Measurements from ENCODE around the gene EIF4EBP2. TPM values are rescaled to one million over a fixed set of nuclear protein-coding genes. Genes with fewer than 3 reads are reported as not detected.

Gene EIF4EBP2
- total RNA-seq, 1 experiment from 2014 or later, result 68.6 TPM

DNA sequence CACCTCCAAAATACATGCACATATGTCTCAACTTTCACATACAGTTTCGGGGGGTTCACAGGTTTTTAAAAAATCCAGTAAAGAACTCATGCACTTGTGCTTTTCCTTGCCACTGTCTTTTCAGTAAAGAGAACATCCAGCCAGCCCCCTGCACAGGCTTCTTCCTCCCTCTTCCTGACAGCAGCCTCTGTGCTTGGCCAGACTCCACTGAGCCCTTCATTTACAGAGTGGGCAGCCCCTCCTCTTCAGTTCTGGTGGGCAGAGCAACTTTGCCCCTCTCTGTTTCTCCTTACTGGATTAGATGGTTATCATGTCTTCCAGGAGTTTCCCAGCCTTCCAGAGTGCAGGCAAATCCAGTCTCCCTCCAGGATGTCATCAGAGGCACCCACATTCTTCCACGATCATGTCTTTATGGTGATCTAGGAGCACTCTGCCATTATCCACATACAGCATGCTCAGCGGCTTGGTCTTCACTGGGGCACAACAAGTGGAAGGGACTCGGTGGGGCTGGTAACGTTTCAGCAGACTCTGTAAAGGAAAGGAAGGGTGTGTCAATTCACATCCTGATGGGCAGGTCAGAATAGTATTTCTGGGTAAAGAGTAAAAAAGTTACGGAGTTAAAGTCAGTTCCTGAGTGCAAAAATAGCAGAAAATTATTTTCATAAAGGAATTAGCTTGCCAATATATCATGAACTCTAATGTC is 28.8 kb downstream of the EIF4EBP2 start:
- Histone ChIP-seq H3K4me3 (ENCODE audit: insufficient read depth, low read depth, low read length) (no peak overlapping the region), H3K36me3 (replicated peaks; ENCODE audit: control insufficient read depth, insufficient read depth, low read length) (peaks cover 28% of the 10 kb centered on the region), H3K27me3 (ENCODE audit: control insufficient read depth, insufficient read depth, low read length) (no peaks in the 10 kb centered on the region)
- DNase-seq, result no peak

DNA sequence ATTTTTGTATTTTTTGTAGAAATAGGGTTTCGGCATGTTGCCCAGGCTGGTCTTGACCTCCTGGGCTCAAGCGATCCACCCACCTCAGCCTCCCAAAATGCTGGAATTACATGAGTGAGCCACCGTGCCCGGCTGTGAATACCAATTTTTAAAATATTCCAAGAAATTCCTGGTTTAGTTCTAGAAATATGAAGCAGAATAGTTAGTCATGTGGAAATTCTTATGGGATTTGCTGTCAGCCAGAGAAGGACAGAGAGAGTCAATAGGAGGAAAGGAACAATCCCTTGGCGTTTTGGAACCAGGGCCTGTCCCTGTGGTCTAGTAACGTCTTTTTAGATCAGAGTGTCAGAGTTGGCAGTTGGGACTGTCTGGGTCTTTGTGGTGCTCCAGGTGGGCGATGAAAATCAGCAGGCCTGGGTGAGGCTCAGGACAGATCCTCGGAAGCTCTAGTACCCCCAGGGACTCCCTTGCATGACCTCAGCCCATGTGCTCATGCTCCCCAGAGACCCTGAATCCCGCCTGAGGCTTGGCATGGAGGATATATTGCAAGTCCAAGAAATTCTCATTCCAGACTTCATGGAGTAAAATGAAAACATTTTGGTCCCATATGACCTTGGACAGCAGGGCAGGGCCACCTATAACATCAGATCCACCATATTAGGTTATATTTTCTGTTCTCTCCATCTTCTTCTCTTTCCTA is 29.8 kb downstream of the EIF4EBP2 start:
- no peak for DNase-seq
- H3K36me3 ChIP-seq (replicated peaks; ENCODE audit: control insufficient read depth, insufficient read depth, low read length), result peaks cover 27% of the 10 kb centered on the region
- no peaks in the 10 kb centered on the region for H3K27me3 ChIP-seq (ENCODE audit: control insufficient read depth, insufficient read depth, low read length)
- no peak overlapping the region for H3K4me3 ChIP-seq (ENCODE audit: insufficient read depth, low read depth, low read length)

DNA sequence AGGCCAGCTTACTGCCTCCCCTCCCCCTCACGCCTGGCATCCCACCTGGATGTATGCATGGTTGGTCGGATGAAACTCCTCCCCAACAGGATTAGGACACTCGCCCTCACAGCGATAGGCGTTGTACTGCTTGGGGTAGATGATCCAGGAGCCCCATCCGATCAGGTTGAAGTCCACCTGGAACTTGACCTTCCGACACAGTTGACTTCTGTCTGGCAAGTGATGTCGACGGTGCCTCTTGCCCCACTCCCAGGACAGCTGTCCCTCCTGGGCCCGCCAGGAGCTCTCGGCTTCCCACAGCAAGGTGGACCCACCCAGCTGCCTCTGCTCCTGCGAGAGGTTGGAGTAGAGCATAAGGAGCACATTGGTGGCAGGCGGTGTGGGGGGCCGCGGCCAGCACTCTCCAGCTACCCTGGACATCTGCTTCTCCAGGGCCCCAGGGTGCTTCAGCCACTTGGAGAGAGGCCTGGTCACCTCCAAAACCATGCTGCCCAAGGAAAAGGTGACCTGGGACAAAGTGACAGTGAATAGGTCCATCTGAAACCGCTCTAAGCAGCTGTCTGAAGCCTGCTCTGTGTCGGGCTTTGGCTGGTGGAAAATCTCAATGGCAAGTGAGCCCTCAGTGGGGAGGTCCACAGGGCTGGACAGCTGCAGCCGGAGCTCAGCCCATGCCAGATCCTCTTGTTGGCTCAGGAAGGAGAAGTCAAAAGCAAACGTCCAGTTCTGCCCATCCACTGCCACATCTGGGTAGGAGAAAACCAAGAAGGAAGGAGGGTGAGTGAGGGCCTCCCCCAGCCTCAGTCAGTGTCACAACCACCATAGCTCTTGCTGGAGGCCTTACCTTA is 31.5 kb downstream of the EIF4EBP2 start:
- H3K36me3 ChIP-seq (replicated peaks; ENCODE audit: control insufficient read depth, insufficient read depth, low read length), result peaks cover 23% of the 10 kb centered on the region
- no peak overlapping the region for H3K4me3 ChIP-seq (ENCODE audit: insufficient read depth, low read depth, low read length)
- DNase-seq, result peak; percentile 28
- no peaks in the 10 kb centered on the region; the same call in 1 of the 2 replicates for H3K27me3 ChIP-seq (ENCODE audit: control insufficient read depth, insufficient read depth, low read length)

DNA sequence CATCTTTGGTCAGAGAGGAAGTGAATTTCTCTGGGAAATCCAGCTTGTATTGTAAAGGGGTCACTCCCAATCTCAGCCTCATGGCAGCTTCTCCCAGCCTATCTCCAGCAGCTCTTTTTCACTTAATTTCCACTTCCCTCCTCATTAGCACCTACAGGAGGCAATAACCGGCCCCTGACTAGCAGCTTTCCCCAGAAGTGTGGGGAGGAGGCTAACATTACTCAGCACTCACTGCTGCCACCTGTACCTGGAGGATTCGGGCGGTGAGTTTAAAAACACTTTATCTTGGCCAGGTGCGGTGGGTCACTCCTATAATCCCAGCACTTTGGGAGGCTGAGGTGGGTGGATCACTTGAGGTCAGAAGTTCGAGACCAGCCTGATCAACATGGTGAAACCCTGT is 33.8 kb downstream of the EIF4EBP2 start:
- peak; percentile 81 for DNase-seq
- Histone ChIP-seq H3K4me3 (ENCODE audit: insufficient read depth, low read depth, low read length) (no peak overlapping the region), H3K27me3 (ENCODE audit: control insufficient read depth, insufficient read depth, low read length) (no peaks in the 10 kb centered on the region; the same call in none of the 2 replicates), H3K36me3 (replicated peaks; ENCODE audit: control insufficient read depth, insufficient read depth, low read length) (peaks cover 17% of the 10 kb centered on the region)

DNA sequence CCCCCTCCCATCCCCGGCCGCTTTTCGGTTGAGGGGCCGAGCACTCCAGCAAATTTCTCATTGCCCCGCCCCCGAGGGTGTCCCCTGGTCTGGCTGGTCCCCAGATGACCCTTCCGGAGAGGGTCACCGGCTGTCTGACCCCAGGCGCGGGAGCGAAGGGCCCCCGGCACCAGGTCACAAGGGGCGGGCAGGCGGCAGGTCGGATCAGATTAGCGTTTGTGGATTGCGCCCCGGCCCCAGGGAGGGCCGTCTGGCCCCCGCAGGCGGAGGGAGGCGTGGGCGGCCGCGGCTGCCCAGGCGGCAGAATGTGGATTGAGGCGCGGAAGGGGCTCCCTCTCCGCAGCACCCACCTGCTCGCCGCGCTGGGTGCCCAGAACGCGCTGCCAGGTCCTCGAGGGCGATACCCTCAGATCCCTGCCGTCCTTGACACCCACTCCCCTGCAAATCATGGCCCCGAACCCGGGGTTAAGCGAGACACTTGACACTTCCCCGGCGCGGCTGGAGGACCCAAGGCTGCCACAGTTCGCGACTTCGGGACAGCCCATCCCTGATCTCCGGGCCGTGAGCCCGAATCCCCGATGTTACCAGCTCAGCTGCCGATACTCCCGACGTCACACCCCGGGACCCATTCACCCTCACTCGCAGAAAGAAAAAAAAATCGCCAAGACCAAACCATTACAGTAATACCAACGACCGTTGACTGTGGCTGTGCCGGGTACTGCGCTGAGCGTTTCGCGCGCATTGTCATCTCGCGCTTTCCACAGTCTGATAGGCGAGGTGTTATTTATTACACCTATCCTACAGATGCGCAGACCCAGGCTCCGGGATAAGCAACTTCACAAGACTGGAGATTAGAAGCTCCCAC is 36.6 kb downstream of the EIF4EBP2 start:
- peak; percentile 78 for DNase-seq
- Histone ChIP-seq H3K36me3 (replicated peaks; ENCODE audit: control insufficient read depth, insufficient read depth, low read length) (peaks cover 6% of the 10 kb centered on the region), H3K4me3 (ENCODE audit: insufficient read depth, low read depth, low read length) (peak overlapping the region; percentile 79), H3K27me3 (ENCODE audit: control insufficient read depth, insufficient read depth, low read length) (no peaks in the 10 kb centered on the region; the same call in none of the 2 replicates)

DNA sequence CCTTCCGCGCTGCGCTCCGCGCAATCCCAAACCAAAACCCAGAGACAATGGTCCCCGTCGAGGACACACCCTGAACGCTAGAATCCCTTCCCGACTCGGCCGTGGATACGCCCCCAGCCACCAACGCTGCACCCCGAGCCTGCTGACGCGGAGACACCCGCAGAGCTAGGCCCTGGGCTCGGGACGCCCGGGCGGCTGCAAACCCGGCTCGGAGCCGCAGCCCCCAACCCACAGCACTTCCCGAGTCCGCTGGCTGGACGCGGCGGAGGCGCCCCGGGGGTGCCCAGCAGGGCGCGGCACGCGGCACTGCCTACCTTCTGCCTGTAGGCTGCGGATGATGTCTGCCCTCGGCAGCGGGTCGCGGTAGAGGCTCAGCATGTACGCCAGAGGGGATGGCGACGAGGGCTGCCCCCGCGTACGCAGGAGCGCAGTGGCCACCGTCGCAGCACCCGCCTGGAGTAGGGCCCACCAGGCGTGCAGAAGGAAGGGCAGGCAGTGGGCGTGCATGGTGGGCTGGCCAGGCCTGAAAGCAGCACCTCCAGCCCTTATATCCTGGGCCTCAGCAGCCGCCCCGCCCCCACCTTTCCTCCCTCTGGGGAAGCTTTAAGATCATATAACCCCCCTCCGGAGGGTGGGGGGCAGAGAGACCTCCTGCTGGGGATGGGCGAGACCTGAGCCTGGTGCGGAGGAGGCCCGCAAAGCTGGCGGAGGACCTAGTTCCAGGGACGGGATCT is 37.4 kb downstream of the EIF4EBP2 start, which contains the start of gene NODAL:
TSS of gene NODAL (minus strand) at position 521 of the 734 bp plus-strand sequence. CDS start at position 507, 14 bp downstream.
- no peaks in the 10 kb centered on the region; the same call in none of the 2 replicates for H3K27me3 ChIP-seq (ENCODE audit: control insufficient read depth, insufficient read depth, low read length)
- DNase-seq, result peak; percentile 75
- H3K36me3 ChIP-seq (replicated peaks; ENCODE audit: control insufficient read depth, insufficient read depth, low read length), result no peaks in the 10 kb centered on the region
- H3K4me3 ChIP-seq (ENCODE audit: insufficient read depth, low read depth, low read length), result peak within 1 kb of the TSS; percentile 79

DNA sequence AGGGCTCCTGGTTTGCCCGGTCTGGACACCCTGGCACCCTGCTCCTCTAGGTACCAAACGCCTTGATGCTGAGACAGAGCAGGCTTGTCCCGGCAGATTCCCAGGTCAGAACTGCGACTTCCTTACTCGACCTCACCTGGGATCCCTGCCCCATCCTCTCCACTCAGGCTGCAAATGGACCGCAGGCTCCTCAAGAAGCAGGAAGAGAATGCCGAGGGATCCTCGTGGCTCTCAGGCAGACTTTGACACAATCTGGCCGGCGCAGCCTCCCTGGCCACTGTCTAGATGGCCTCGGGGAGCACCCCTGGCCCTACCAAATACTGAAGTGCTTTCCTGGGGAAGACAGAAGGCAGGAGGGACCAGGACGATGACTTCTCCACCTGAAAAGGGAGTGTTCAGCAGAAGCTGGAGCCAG is 38.0 kb downstream of the EIF4EBP2 start:
- DNase-seq, result peak; percentile 73
- Histone ChIP-seq H3K27me3 (ENCODE audit: control insufficient read depth, insufficient read depth, low read length) (no peaks in the 10 kb centered on the region; the same call in none of the 2 replicates), H3K36me3 (replicated peaks; ENCODE audit: control insufficient read depth, insufficient read depth, low read length) (no peaks in the 10 kb centered on the region), H3K4me3 (ENCODE audit: insufficient read depth, low read depth, low read length) (peak overlapping the region; percentile 79)

DNA sequence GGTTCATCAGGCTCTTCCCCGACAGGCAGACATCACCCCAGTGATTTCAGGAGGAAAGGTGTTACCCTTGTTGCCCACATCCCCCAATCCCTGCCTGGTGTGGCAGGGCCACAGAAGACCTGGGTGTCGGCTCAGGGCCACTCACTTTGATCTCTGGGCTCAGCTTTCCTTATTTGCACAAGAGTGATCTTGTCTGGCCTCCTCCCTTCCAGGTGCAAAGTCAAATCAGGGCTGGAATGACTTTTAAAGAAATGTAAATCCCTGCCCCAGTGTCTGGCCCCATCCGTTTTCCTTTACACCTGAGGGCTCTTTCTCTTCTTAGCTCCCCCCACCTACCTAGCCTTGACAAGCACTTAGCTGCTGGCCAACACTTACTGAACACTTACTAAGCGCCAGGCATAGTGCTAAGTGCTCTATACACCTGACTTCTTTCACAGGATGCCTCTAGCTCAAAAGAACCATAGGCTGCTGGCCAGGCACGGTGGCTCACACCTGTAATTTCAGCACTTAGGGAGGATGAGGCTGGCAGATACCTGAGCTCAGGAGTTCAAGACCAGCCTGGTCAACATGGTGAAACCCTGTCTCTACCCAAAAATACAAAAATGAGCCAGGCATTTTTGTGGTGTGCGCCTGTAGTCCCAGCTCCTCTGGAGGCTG is 38.5 kb downstream of the EIF4EBP2 start:
- no peaks in the 10 kb centered on the region for H3K36me3 ChIP-seq (replicated peaks; ENCODE audit: control insufficient read depth, insufficient read depth, low read length)
- H3K4me3 ChIP-seq (ENCODE audit: insufficient read depth, low read depth, low read length), result peak overlapping the region; percentile 79
- peak; percentile 81 for DNase-seq
- no peaks in the 10 kb centered on the region; the same call in none of the 2 replicates for H3K27me3 ChIP-seq (ENCODE audit: control insufficient read depth, insufficient read depth, low read length)

DNA sequence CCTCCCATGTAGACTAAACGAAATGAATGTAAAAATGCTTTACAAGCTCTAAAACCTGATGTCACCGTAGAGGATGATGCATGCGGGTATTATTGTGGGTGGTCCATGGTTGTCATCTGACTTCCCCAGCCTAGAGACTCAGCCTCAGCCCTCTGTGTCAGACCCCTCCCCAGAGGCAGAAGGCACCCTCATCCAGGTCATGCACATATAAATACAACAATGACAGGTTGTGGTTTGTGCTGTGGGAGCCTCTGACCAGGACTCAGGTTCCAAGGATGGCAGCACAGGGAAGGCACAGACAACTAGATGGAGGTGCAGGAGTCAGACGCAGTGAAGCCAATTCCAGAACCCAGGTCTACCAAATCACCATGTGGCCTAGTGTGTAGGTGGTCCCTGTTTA is 40.8 kb downstream of the EIF4EBP2 start:
- H3K36me3 ChIP-seq (replicated peaks; ENCODE audit: control insufficient read depth, insufficient read depth, low read length), result no peaks in the 10 kb centered on the region
- H3K27me3 ChIP-seq (ENCODE audit: control insufficient read depth, insufficient read depth, low read length), result no peaks in the 10 kb centered on the region; the same call in none of the 2 replicates
- no peak overlapping the region for H3K4me3 ChIP-seq (ENCODE audit: insufficient read depth, low read depth, low read length)
- no peak for DNase-seq

DNA sequence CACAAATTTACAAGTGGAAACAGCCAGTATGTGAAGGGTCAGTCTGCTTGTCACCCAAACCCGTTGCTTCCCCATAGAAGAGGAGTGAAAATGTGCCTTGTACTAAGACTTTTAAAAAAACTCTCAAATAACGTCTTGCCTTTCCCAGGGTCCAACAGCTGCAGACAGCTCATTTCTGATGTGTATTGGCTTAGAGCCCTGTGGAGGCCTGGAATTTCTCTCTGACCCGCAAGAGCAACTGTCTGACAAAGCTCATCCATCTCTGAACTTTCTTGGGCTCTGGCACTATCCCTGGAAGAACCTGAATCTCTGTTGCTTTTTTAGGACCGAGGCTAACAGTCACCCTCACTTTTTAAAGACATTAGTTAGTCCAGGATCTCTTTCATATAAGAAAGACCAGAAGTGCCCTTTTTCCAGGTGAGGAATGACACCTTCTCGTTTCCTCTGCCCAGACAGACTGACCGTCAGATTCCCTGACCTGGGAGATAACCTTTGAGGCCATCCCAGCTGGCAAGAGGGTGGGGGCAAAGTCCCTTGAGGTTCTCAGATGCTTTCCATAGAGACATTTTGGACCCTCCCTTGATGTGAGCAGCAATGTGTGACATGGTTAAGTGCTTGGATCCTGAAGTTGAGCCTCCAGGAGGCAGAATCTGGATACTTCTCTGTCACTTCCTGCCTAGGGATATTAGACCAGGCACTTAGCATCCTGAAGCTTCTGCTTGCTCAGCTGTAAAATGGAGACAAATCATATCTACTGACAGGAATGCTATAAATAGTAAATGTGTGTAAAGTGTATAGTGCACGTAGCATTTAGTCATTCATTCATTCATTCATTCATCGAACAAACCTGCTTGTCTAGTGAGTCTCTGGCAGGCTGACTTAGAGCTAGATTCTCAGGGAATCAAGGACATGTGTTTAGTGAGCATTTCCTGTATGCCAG is 42.0 kb downstream of the EIF4EBP2 start:
- H3K27me3 ChIP-seq (ENCODE audit: control insufficient read depth, insufficient read depth, low read length), result no peaks in the 10 kb centered on the region; the same call in 1 of the 2 replicates
- no peaks in the 10 kb centered on the region for H3K36me3 ChIP-seq (replicated peaks; ENCODE audit: control insufficient read depth, insufficient read depth, low read length)
- DNase-seq, result no peak
- no peak overlapping the region for H3K4me3 ChIP-seq (ENCODE audit: insufficient read depth, low read depth, low read length)

DNA sequence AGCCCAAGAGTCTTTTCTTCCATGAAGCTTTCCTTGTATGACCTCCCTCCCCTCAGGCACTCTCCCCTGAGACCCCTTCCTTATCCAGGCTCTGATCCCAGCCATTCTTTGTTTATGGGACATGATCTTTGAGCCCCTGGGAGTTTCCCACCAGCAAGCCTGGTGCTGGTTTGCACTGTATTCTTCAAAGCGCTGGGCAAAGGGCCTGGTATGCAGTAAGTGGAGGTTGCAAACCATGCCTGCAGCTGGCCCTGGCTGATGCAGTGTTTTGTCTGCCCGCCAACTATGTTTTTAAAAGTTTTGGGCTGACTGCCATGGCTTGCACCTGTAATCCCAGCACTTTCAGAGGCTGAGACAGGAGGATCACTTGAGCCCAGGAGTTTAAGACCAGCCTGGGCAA is 44.3 kb downstream of the EIF4EBP2 start:
- Histone ChIP-seq H3K36me3 (replicated peaks; ENCODE audit: control insufficient read depth, insufficient read depth, low read length) (no peaks in the 10 kb centered on the region), H3K27me3 (ENCODE audit: control insufficient read depth, insufficient read depth, low read length) (no peaks in the 10 kb centered on the region), H3K4me3 (ENCODE audit: insufficient read depth, low read depth, low read length) (no peak overlapping the region)
- no peak for DNase-seq

DNA sequence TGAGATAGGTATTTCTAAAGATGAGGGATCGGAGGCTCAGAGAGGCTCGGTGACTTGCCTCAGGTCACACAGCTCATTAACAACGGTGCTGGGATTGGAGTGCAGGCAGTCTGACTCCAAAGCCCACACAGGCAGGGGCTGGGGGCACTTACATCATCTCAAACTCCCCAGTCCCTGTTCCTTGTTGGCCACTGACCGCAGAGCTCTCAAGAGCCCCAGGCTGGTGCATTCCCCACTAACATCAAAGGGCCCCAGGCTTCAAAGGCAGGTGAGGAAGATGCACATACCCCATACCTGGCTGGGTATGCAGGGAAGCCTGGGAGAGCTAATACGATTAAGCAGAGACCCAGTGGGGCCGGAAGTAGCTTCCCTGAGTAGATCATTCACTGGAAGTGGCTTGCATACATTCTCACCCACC is 51.3 kb downstream of the EIF4EBP2 start:
- H3K36me3 ChIP-seq (replicated peaks; ENCODE audit: control insufficient read depth, insufficient read depth, low read length), result no peaks in the 10 kb centered on the region
- no peak overlapping the region for H3K4me3 ChIP-seq (ENCODE audit: insufficient read depth, low read depth, low read length)
- DNase-seq, result peak; percentile 91
- peaks cover 16% of the 10 kb centered on the region; the same call in 1 of the 2 replicates for H3K27me3 ChIP-seq (ENCODE audit: control insufficient read depth, insufficient read depth, low read length)

Measured in H7 (cell line).